Activated T-cell treated with anti-CD3 and anti-CD28 coated beads for 4 hours (primary cell): Measurements from ENCODE around the gene GLI2.

Experiments
- DNase-seq: peaks from one replicate; pipeline ENCODE4 v3.0.0-alpha.2; 2020

The GLI2 gene

DNA sequence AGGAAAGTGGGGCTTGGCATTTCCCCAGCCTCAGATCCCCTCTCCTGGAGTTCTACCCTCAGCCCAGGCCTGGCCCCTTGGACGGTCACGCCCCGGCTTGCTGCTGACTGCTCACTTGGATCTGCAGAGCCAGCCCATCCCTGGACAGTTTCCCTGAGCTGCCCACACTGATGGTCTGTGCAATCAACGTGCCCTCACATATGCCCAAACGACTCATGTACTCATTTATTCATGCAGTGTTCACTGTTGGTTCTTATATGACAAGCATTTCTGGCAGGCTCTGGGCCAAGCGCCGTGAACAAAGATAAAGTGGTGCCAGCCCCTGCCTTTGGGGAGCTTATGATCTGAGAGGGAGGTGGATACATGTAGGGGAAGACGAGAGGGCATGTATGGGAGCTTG lies 20.3 kb upstream of the GLI2 start:
- no peak for DNase-seq

DNA sequence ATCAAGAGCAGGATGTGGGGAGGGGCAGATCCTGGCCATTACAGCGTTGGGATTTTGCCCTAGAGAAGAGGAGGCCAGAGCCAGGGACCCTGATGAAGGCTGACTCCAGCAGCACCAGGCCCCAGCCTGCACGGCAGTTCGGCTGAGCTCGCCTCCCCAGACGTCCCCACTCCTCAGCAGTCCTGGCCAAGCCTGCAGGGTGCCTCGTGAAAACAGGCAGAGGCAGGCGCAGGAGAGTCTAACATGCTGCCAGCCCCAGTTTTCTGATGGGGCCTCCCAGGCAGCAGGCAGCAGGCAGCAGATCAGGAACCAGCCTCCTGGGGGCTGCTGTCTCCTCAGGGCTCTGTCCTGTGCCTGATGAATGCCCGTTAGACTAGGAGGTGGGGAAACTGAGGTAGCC lies 19.7 kb upstream of the GLI2 start:
- no peak for DNase-seq

- no peak for DNase-seq
Measured at GRCh38 chr2:120716641-120717585, 18.8 kb upstream of the GLI2 start.

DNA sequence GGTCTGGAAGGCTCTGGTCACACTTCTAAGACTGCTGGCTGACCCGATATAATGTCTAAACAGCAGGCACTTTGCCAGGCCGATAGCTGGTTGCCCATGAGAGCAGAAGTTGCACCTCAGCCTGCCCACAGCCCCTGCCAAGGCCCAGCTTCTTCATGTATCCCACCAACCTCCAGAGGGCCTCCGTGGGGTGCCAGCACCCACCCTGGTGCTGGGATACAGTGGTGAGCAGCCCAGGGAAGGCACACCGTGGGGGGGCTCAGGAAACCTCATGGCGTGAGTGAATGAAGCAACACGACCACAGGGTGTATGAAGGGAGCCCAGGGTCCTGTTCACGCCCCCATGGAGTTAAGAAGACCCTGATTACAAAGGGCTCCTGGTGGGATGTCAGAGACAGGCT lies 16.2 kb upstream of the GLI2 start:
- DNase-seq = no peak

- DNase-seq = no peak
Measured at GRCh38 chr2:120720231-120720630, 15.4 kb upstream of the GLI2 start.

DNA sequence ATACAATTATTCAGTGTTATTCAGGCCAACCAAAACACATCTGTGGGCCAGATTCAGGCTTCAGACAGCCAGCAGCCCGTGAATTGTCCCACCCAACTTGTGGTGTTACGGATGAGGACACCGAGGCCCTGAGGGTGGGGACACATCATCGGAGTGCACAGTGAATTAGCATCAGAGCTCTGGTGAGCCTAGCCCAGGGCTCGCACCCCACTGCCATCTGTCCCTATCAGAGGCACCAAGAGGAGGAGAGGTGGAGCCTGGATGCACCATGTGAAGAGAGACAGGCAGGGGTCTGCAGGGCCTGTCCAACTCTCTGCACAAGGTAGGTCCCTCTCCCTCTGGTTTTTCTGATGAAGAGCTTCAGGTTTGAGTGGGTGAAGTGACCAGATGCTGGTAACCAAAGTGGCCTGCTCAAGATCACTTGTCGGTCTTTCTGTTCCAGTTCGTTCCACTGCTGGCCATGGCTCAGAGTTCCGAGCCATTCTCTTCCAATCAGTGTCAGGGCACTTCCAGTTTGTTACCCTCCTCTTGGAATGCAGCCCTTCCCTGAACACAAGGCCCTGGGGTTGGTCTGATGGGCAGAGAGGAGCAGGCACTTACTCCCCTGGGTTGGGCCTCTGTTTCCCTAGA lies 14.8 kb upstream of the GLI2 start:
- DNase-seq = no peak

DNA sequence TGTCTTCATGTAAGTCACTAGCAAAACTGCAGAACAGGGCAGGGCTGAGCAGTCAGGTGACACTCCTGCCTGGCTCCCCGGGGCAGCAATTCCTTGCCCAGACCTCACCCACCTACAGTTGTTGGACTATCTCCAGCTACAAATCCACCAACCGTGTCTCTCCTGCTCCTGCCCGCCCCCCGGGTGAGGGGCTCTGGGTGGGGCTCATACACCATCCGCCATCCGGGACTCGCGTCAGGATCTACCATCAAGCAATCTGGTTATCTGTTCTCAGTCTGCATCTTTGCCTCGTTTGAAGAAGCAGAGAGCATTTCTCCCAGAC lies 13.5 kb upstream of the GLI2 start:
- DNase-seq = no peak

DNA sequence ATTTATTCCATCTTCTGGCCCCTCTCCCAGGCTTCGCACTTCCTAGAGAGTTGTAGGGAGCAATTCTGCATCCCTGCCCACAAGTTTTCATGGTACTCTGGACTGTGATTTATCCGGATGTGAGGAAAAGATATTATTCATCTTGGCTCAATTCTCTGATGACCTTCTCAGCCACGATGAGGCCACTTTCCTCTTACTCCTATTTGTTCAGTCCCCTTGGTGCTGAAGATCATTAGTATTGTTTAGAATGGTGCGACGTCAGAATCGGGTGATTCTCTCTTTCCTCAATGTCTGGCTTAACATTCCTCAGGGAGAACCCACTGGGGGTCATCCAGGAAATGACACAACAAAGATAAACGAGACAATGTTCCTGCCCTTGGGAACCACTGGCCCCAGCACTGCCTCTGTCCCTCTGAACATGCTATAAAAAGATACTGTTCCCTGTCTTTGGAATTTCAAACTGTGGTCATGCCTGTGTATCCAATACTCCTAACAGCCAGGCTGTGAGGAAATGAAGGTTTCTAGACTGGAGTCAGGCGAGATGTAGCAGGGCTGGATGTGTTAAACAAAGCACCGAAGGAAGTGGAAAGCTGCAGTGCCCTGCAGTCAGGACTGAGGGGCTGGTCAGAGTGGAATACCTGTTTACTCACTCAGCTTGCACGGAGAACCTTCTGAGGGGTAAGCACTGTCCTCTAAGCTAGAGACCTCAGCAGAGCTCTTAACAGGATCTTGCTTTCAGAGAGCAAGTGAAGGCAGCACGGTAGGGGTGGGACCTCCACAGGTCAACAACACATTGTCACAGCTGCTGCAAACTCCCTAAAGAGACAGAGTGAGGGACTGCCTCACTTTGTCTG lies 12.9 kb upstream of the GLI2 start:
- no peak for DNase-seq

- DNase-seq = no peak
Measured at GRCh38 chr2:120726245-120726644, 9.4 kb upstream of the GLI2 start.

DNA sequence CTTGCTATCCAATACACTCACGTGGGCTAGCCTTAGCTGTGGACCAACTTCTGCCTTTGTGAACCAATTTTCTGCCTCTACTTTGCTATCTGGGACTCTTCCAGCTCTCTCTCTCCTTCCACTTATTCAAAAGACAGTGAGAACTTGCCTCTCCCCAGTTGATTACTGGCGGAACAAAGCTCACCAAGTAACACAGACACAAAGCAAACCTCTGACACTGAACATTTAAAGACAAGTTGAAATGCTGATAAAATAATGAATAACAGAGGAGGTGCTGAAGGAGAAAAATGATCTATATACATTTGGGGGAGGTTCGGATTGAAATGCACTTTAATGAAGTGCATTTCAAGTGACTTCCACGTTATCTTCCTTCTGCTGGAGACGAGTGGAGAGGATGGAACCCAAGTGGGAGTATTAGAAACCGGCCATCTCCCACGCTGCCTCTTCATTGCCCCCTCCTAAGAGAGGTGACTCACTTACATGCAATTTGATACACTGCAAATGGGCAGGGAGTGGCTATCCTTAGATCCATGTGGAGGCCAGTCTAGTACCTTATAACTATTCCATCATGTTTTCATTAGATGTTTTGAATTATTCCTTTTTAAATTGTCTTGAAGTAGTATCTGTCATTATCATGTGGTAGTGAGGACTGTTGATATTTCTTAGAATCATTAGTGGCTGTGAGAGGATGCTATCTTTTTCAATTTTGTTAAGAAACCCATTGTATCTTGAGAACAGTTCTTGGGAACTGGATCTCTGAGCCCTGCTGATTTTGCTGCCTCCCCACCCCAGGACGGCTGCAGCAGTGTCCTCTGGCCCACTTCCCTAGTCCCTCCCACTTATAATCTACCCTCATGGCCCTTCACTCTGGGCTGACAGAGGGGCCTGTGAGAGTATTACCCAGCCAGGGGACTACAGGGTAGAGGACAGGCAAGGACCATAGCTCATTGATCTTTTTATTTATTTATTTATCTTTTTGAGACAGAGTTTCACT lies 6.0 kb upstream of the GLI2 start:
- no peak for DNase-seq

DNA sequence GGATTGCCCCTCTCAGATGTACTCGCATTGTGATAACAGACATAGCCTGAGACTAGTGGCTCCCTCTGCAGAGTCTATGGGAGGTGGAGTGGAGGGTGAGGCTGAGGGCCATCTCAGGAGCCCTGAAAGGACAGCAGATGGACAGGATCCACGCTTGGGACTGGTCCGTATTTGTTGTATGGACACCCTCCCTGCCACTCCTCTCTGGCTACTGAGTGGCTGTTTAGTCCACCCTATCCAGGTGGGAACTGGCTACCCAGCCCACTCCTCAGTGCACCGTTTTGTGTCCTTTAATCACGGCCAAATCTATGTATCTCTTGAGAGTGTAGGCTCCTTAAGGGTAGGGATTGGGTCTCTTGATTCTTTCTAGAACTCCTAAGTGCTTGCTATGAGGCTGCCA lies 4.5 kb upstream of the GLI2 start:
- no peak for DNase-seq

DNA sequence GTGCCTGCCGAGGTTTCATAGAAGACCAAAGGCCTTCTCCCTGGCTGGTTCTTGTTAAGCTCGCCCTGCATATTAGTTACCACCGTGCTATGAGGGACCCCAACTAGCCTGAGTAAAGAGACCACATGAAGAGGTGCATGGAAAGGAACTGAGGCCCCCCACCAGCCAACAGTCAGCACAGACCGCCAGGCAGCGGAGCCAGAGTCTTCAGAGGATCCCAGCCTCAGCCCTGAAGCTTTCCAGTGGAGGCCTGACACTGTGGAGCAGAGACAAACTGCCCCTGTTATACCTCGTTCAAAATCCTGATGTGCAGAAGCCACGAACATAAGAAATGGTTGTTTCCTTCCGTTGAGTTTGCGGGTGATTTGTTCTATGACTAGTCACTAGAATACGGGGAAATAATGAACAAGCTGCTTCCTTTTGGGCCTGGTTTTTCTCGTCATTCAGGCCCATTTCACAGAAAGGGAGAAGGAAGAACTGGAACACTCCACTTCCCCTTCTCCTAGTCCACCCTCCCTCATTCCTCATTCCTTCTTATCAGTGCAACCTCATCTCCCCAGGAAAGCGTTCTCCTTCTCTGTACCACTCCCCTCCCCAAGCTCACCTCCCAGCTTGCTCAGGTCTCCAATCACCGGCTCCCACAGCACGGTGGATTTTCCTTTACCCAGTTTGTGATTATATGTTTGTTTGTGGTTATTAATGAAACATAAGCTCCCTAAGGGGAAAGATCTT lies 3.0 kb upstream of the GLI2 start:
- DNase-seq = no peak

DNA sequence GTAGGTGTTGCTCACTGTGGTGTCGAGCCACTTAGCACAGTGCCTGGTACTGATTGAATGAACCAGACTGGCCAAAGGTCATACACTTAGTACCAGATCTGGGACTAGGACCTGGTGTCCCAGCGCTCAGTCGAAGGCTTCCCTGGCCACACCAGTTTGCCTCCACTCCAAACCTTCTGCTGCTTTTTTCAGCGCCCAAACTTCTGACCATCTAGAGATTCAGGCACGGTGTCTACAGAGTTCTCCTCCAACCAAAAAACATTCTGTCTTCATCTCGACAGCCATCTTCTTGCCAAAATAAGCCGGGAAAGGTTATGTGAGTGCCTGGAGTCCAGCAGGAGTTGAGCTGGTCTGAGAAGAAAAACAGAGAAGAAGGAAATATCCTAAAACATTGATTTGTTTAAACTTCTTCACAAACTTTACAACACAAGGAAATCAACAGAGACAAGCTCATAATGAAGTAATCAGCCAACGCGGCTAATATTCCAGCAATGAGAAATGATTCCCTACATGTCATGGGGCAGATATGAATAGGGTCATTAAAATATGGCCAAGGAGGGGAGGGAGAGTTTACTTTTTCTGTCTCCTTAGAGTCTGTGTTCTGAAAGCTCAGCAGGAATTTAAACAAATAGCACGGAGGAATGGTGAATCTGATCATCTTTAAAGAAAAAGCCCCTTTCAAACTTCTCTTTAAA lies 2.3 kb upstream of the GLI2 start:
- DNase-seq = no peak

DNA sequence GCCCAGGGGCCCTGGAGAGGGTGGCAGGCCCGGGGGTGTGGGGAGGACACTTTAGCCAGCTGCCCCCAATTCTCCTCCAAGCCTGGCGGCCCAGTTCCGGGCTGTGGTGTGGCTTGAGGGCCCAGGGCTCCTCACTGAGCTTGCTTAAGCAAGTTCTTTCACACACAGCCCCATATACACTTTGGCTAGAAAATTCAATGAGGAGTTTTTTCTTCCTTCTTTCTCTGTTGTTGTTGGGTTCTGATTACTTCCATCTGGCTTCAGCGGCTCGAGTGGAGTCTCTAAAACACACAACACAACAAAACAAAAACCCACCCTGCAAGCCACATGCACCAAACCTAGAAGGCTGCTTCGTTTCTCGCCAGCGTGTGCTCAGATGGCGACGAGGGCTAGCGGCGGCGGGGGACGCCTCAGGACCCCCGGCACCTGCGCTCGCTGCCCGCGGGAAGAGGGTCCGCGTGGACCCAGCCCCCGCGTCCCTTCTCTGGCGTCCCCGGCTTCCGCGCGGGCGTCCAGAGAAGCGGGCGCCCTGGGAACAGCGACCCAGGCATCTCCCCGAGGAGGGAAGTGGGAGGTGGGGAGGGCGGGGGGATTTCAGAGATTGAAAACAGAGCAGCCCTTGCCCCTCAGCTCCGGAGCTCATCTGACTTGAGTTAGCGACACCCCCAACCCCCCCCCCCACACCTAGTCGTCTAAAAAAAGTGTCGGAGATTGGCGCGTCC lies 577 bp upstream of the GLI2 start:
- DNase-seq = no peak

DNA sequence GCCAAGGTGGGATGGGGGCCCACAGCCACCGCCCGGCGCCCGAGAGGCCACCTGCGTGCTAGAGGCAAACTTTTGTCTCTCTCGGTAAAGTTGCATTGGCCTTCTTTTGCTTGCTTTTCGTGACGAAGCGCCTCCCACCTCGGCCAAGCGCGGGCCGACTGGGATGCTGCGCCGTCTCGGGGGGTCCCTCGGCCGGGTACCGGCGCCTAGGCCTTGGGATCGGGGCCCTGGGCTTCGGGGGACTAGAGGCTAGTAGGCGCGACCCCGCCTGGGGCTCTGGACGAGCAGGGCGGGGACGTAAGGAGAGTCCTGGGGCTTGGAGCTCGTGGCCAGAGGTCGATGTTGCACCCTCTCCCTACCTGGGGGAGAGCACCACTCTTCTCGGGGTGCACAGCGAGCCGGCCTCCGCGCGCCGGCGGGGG lies 545 bp downstream of the GLI2 start:
- no peak for DNase-seq

GRCh38 chr2:120736624-120737339 lies 1.1 kb downstream of the GLI2 start:
- no peak for DNase-seq

GRCh38 chr2:120737340-120738101 lies 1.9 kb downstream of the GLI2 start:
- DNase-seq = no peak

- DNase-seq = no peak
Measured at GRCh38 chr2:120738117-120738516, 2.4 kb downstream of the GLI2 start.
